H1 (cell line): Measurements from ENCODE around the gene SUCNR1. TPM values are rescaled to one million over a fixed set of nuclear protein-coding genes. Genes with fewer than 3 reads are reported as not detected.

Source experiments
- CTCF ChIA-PET: fragments of 300-600 bp; sonication (Branson Sonifier 250); formaldehyde crosslinking; loops from one replicate; lab custom pipeline; 2021; ENCODE audit not compliant: partially characterized antibody; lab: Charles Lee
- POLR2A ChIA-PET: fragments of 300-600 bp; sonication (Branson Sonifier 250); formaldehyde crosslinking; loops from one replicate; lab custom pipeline; 2021; ENCODE audit warnings: inconsistent platforms; ENCODE audit not compliant: partially characterized antibody; lab: Charles Lee
- DNase-seq, 2 experiments: peaks; one replicate each; pipeline versions ENCODE4 v3.0.0 to v3.0.0-alpha.2; 2010 to 2022; ENCODE audit warnings: low spot score in 2 of 2, low read depth in 1 of 2, mixed read lengths in 1 of 2
- FAIRE-seq: peaks from 2 replicates; lab custom pipeline; 2011; peaks lifted over from hg19 to GRCh38; lab: Jason Lieb, UNC
- H2AFZ ChIP-seq: 2 replicates; pipeline ENCODE4 v1.8.1; 2012; ENCODE audit warnings: low read length, inconsistent platforms
- H2AK5ac ChIP-seq: 2 replicates; pipeline ENCODE4 v1.6.1; 2013; ENCODE audit warnings: low read depth, low read length
- H2BK120ac ChIP-seq: replicated peaks from 2 replicates; pipeline ENCODE3; 2013; ENCODE audit warnings: low read depth, low read length, inconsistent platforms
- H2BK12ac ChIP-seq: 2 replicates; pipeline ENCODE4 v1.6.1; 2013; ENCODE audit warnings: low read depth, low read length
- H2BK15ac ChIP-seq: 2 replicates; pipeline ENCODE4 v1.6.1; 2013; ENCODE audit warnings: low read length
- H2BK20ac ChIP-seq: 2 replicates; pipeline ENCODE4 v1.6.1; 2013; ENCODE audit warnings: low read length
- H2BK5ac ChIP-seq: 2 replicates; pipeline ENCODE4 v1.6.1; 2013; ENCODE audit warnings: low read depth, low read length
- H3K14ac ChIP-seq: 2 replicates; pipeline ENCODE4 v1.6.1; 2013; ENCODE audit warnings: inconsistent platforms; ENCODE audit not compliant: insufficient read length
- H3K18ac ChIP-seq: 2 replicates; pipeline ENCODE4 v1.6.1; 2013; ENCODE audit warnings: low read length; ENCODE audit errors: extremely low read depth
- H3K23ac ChIP-seq: 2 replicates; pipeline ENCODE4 v1.6.1; 2013; ENCODE audit warnings: inconsistent platforms; ENCODE audit not compliant: insufficient read length
- H3K23me2 ChIP-seq: 2 replicates; pipeline ENCODE4 v1.6.1; 2013; ENCODE audit warnings: low read depth, low read length
- H3K27ac ChIP-seq: 2 replicates; pipeline ENCODE4 v1.6.1; 2011; ENCODE audit warnings: low read depth, low read length, inconsistent platforms
- H3K27me3 ChIP-seq, 4 experiments: replicated peaks in 1 of 4; 1 replicate in 1 of 4; 2 replicates in 3 of 4; pipeline versions ENCODE4 v1.6.1 to v1.8.1; 2011 to 2013; ENCODE audit warnings: low read length in 3 of 4, mild to moderate bottlenecking in 3 of 4, inconsistent platforms in 2 of 4, mixed read lengths in 2 of 4, moderate library complexity in 1 of 4; ENCODE audit not compliant: control insufficient read depth in 3 of 4, insufficient read depth in 3 of 4; ENCODE audit errors: extremely low read depth in 1 of 4
- H3K36me3 ChIP-seq, 4 experiments: 2 replicates each; pipeline versions ENCODE4 v1.6.1 to v1.8.1; 2011 to 2013; ENCODE audit warnings: mild to moderate bottlenecking in 4 of 4, low read length in 3 of 4, moderate library complexity in 2 of 4, control low read depth in 1 of 4, inconsistent platforms in 1 of 4; ENCODE audit not compliant: insufficient read depth in 4 of 4, control insufficient read depth in 2 of 4
- H3K4ac ChIP-seq: replicated peaks from 2 replicates; pipeline ENCODE3; 2013; ENCODE audit warnings: low read length, low read depth, mixed read lengths, inconsistent platforms; ENCODE audit not compliant: insufficient read length
- H3K4me1 ChIP-seq, 4 experiments: replicated peaks in 1 of 4; 1 replicate in 1 of 4; 2 replicates in 3 of 4; pipeline versions ENCODE4 v1.6.1 to v1.8.1; 2011 to 2013; ENCODE audit warnings: low read length in 3 of 4, inconsistent platforms in 2 of 4, mixed read lengths in 1 of 4; ENCODE audit not compliant: insufficient read depth in 4 of 4, control insufficient read depth in 3 of 4
- H3K4me2 ChIP-seq, 2 experiments: 2 replicates each; pipeline versions ENCODE4 v1.6.1 to v1.8.1; 2011 to 2013; ENCODE audit warnings: low read depth in 2 of 2, low read length in 2 of 2, control low read depth in 1 of 2, inconsistent platforms in 1 of 2, mild to moderate bottlenecking in 1 of 2; ENCODE audit not compliant: insufficient read depth in 1 of 2
- H3K4me3 ChIP-seq, 4 experiments: fragments of 200-600, 300-600 bp in 1 of 4; sonication (generic), shearing (Covaris generic), sonication (Bioruptor Twin) in 1 of 4; 2 replicates each; pipeline versions ENCODE4 v1.5.1 to v1.8.1; 2011 to 2016; ENCODE audit warnings: low read length in 4 of 4, low read depth in 3 of 4, control low read depth in 2 of 4, inconsistent platforms in 2 of 4, mild to moderate bottlenecking in 2 of 4, mixed read lengths in 1 of 4, moderate library complexity in 1 of 4; ENCODE audit not compliant: insufficient read depth in 2 of 4; ENCODE audit errors: extremely low read depth in 1 of 4
- H3K56ac ChIP-seq: replicated peaks from 2 replicates; pipeline ENCODE3; 2013; ENCODE audit warnings: low read depth, mild to moderate bottlenecking, mixed read lengths, low read length, inconsistent platforms; ENCODE audit not compliant: insufficient read length
- H3K79me1 ChIP-seq: 2 replicates; pipeline ENCODE4 v1.6.1; 2013; ENCODE audit warnings: low read depth, low read length, control low read depth
- H3K79me2 ChIP-seq, 2 experiments: 2 replicates each; pipeline versions ENCODE4 v1.6.1 to v1.8.1; 2012 to 2013; ENCODE audit warnings: low read length in 2 of 2, mild to moderate bottlenecking in 2 of 2, inconsistent platforms in 1 of 2; ENCODE audit not compliant: insufficient read depth in 2 of 2, control insufficient read depth in 1 of 2
- H3K9ac ChIP-seq, 4 experiments: replicated peaks in 1 of 4; 1 replicate in 1 of 4; 2 replicates in 3 of 4; pipeline versions ENCODE4 v1.6.1 to v1.8.1; 2011 to 2013; ENCODE audit warnings: low read depth in 3 of 4, low read length in 3 of 4, control low read depth in 2 of 4, mild to moderate bottlenecking in 2 of 4, moderate library complexity in 2 of 4, inconsistent platforms in 1 of 4; ENCODE audit errors: extremely low read depth in 1 of 4
- H3K9me3 ChIP-seq, 2 experiments: 2 replicates each; pipeline versions ENCODE4 v1.6.1 to v1.8.1; 2012 to 2013; ENCODE audit warnings: mild to moderate bottlenecking in 2 of 2, moderate library complexity in 2 of 2, control low read depth in 1 of 2, inconsistent platforms in 1 of 2, low read depth in 1 of 2, low read length in 1 of 2, mixed read lengths in 1 of 2; ENCODE audit not compliant: insufficient read depth in 2 of 2
- H4K20me1 ChIP-seq, 2 experiments: replicated peaks in 1 of 2; 2 replicates each; pipeline versions ENCODE3 to v1.8.1; 2011 to 2013; ENCODE audit warnings: inconsistent platforms in 2 of 2, low read length in 2 of 2, mild to moderate bottlenecking in 1 of 2; ENCODE audit not compliant: insufficient read depth in 2 of 2, control insufficient read depth in 1 of 2
- H4K5ac ChIP-seq: 2 replicates; pipeline ENCODE4 v1.6.1; 2013; ENCODE audit warnings: low read length, low read depth, mixed read lengths, inconsistent platforms; ENCODE audit not compliant: insufficient read length
- H4K8ac ChIP-seq: 2 replicates; pipeline ENCODE4 v1.8.0; 2013; ENCODE audit warnings: mild to moderate bottlenecking, moderate library complexity, low read length, inconsistent platforms; ENCODE audit not compliant: insufficient read depth; ENCODE audit errors: extremely low read depth
- H4K91ac ChIP-seq: replicated peaks from 2 replicates; pipeline ENCODE3; 2013; ENCODE audit warnings: low read length, mixed read lengths, inconsistent platforms; ENCODE audit not compliant: insufficient read length
- CHD2 ChIP-seq: IDR thresholded peaks from 2 replicates; pipeline ENCODE4 v1.6.1; 2012; ENCODE audit warnings: low read length, improper control_type of control experiment
- EGR1 ChIP-seq: IDR thresholded peaks from 2 replicates; pipeline ENCODE4 v1.6.1; 2011; ENCODE audit warnings: low read depth, low read length, borderline replicate concordance
- EP300 ChIP-seq, 2 experiments: IDR thresholded peaks; 1 replicate in 1 of 2; 2 replicates in 1 of 2; pipeline ENCODE4 v1.6.1; 2011 to 2012; ENCODE audit warnings: low read depth in 2 of 2, low read length in 2 of 2, mild to moderate bottlenecking in 2 of 2, borderline replicate concordance in 1 of 2, inconsistent platforms in 1 of 2, moderate library complexity in 1 of 2
- KDM4A ChIP-seq: IDR thresholded peaks from one replicate; pipeline ENCODE4 v1.7.1; 2012; ENCODE audit warnings: low read depth, mild to moderate bottlenecking, moderate library complexity, low read length, inconsistent platforms; ENCODE audit not compliant: severe bottlenecking
- POU5F1 ChIP-seq: IDR thresholded peaks from 2 replicates; pipeline ENCODE4 v1.6.1; 2011; ENCODE audit warnings: low read depth, mild to moderate bottlenecking, low read length, moderate library complexity
- RAD21 ChIP-seq, 2 experiments: IDR thresholded peaks in 1 of 2; conservative IDR thresholded peaks in 1 of 2; 2 replicates each; pipeline ENCODE4 v1.6.1; 2011; ENCODE audit warnings: low read depth in 2 of 2, low read length in 2 of 2, improper control_type of control experiment in 1 of 2, inconsistent platforms in 1 of 2, mild to moderate bottlenecking in 1 of 2, moderate library complexity in 1 of 2
- RNF2 ChIP-seq: fragments of 200-900, 300-1000 bp; sonication (generic); IDR thresholded peaks from 2 replicates; pipeline ENCODE4 v1.7.1; 2016; ENCODE audit warnings: borderline replicate concordance, low read depth, mild to moderate bottlenecking, antibody characterized with exemption, low read length; ENCODE audit not compliant: poor library complexity, severe bottlenecking; ENCODE audit errors: missing control alignments
- SP2 ChIP-seq: IDR thresholded peaks from 2 replicates; pipeline ENCODE4 v1.6.1; 2012; ENCODE audit warnings: mild to moderate bottlenecking, low read length, inconsistent platforms
- USF2 ChIP-seq: IDR thresholded peaks from 2 replicates; pipeline ENCODE4 v1.6.1; 2011; ENCODE audit warnings: low read length, improper control_type of control experiment
- ZNF274 ChIP-seq: IDR thresholded peaks from 2 replicates; pipeline ENCODE4 v1.7.0; 2012; ENCODE audit warnings: low read length, borderline replicate concordance; ENCODE audit errors: extremely low read depth
- WGBS, 2 experiments: shearing (Covaris generic) in 1 of 2; methylation state at CpG; one replicate each; pipeline versions ENCODE4 v1.1.6 to v1.1.7; 2013 to 2015; ENCODE audit warnings: low lambda C conversion rate in 2 of 2, mixed read lengths in 2 of 2, inconsistent platforms in 1 of 2, low coverage in 1 of 2, missing lambda C conversion rate in 1 of 2; ENCODE audit not compliant: insufficient replicate concordance in 2 of 2, insufficient coverage in 1 of 2, insufficient read length in 1 of 2; ENCODE audit errors: extremely low coverage in 1 of 2, missing lambda C conversion rate in 1 of 2; 5-methylcytosine and 5-hydroxymethylcytosine counted together
- polyA plus RNA-seq, 7 experiments: library from polyadenylated mRNA; depleted of rRNA in 3 of 7; stranded (reverse) in 5 of 7; unstranded in 2 of 7; fragments of >200 nt in 5 of 7; fragments of 200-250 nt in 2 of 7; gene quantifications; 1 replicate in 5 of 7; 2 replicates in 1 of 7; 4 replicates in 1 of 7; pipeline versions ENCODE4 v1.2.1 to v1.2.3, GENCODE V29; 2011 to 2013; ENCODE audit warnings: missing spikeins in 2 of 7, mixed read lengths in 2 of 7
- total RNA-seq: library from RNA; stranded (reverse); fragmentation: NEBNext Ultra II Directional; extraction: Animal tissue kit (Norgen Biotek cat#: 25700); gene quantifications from 2 replicates; pipeline ENCODE4 v1.2.1, GENCODE V29; 2021

The SUCNR1 gene
- total and polyA plus RNA-seq, 2 of the 8 experiments (the other 6 are each of a cell fraction or from before 2014, with no cell fraction given): not detected

DNA sequence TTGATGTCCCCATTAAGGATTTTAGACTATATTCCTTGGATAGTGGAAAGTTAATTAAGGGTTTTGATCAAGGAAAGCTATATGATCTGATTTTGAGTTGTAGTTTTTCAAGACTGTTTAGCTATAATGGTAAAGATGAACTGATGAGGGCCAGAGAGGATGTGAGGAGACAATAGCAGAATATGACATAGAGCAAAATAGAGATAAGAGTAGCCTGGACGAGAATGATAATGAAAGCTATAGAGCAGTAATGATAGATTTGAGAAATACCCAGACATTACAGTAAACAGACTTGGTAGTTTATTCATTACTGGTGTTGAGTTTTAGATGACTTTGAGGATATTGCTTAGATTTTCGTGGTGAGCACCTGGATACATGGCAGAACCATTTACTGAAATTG, 3.8 kb downstream of the SUCNR1 start:
- no peak overlapping the region for H2AK5ac ChIP-seq
- H2BK20ac ChIP-seq: no peak overlapping the region
- DNase-seq: no peak
- H3K14ac ChIP-seq: no peak overlapping the region
- no peak overlapping the region for H4K5ac ChIP-seq
- H4K91ac ChIP-seq: no peak overlapping the region
- no peaks in the 10 kb centered on the region for H3K36me3 ChIP-seq
- ChIA-PET POLR2A (no interaction called here), CTCF (no interaction called here)
- no peaks in the 10 kb centered on the region for H3K27me3 ChIP-seq
- no peak overlapping the region for H3K4ac ChIP-seq
- H3K79me1 ChIP-seq: no peaks in the 10 kb centered on the region
- WGBS, 2 experiments: 92% methylated on average over 2 of the region's 2 CpGs; no CpG with 5 or more reads in 1 of the 2 experiments
- H3K4me1 ChIP-seq: no peaks in the 10 kb centered on the region
- H3K23me2 ChIP-seq: no peaks in the 10 kb centered on the region
- no peak overlapping the region for H4K8ac ChIP-seq
- H3K79me2 ChIP-seq: no peaks in the 10 kb centered on the region
- H3K27ac ChIP-seq: no peak overlapping the region
- H3K9ac ChIP-seq: no peak overlapping the region
- no peak overlapping the region for H2BK120ac ChIP-seq
- no peak overlapping the region for H3K56ac ChIP-seq
- H2BK12ac ChIP-seq: no peak overlapping the region
- no peaks in the 10 kb centered on the region for H3K9me3 ChIP-seq
- no peak for FAIRE-seq
- TF ChIP-seq CHD2 (no peak), RAD21 (IDR thresholded peaks at IDR 0.05 in 1 of 2, conservative IDR thresholded peaks at IDR 0.05 in 1 of 2; ENCODE audit: low read depth in 2 of 2, low read length in 2 of 2) (no peak), EGR1 (no peak), KDM4A (no peak), USF2 (no peak), EP300 (IDR thresholded peaks at IDR 0.05; ENCODE audit: borderline replicate concordance in 1 of 2, low read depth in 2 of 2, low read length in 2 of 2) (no peak), RNF2 (no peak), ZNF274 (no peak), SP2 (no peak), POU5F1 (no peak)
- no peak overlapping the region for H2AFZ ChIP-seq
- no peak overlapping the region for H3K18ac ChIP-seq
- H3K4me2 ChIP-seq: no peak overlapping the region
- H3K23ac ChIP-seq: no peak overlapping the region
- no peaks in the 10 kb centered on the region for H4K20me1 ChIP-seq
- H2BK15ac ChIP-seq: no peak overlapping the region
- no peak overlapping the region for H2BK5ac ChIP-seq
- H3K4me3 ChIP-seq: no peak overlapping the region
